Mesenchymal stem cell (in vitro differentiated cells and primary cell): ENCODE measurements around the gene RBFOX2.

Experiments used
- DNase-seq: peaks from one replicate; pipeline ENCODE4 v3.0.0-alpha.2; 2013
- H2AFZ ChIP-seq: one replicate; pipeline ENCODE4 v1.6.1; 2013; ENCODE audit warnings: low read depth, mild to moderate bottlenecking, control low read depth, inconsistent platforms, low read length, moderate library complexity
- H2AK5ac ChIP-seq: 2 replicates; pipeline ENCODE4 v1.6.1; 2013; ENCODE audit warnings: low read length, moderate library complexity, mild to moderate bottlenecking, inconsistent platforms; ENCODE audit not compliant: severe bottlenecking
- H2BK120ac ChIP-seq: one replicate; pipeline ENCODE4 v1.6.1; 2013; ENCODE audit warnings: low read depth, mild to moderate bottlenecking, inconsistent platforms, low read length, moderate library complexity
- H2BK12ac ChIP-seq, 2 experiments: one replicate each; pipeline ENCODE4 v1.6.1; 2013; ENCODE audit warnings: inconsistent platforms in 2 of 2, low read length in 2 of 2, mild to moderate bottlenecking in 2 of 2, moderate library complexity in 2 of 2, control low read depth in 1 of 2
- H2BK15ac ChIP-seq: one replicate; pipeline ENCODE4 v1.6.1; 2013; ENCODE audit warnings: mild to moderate bottlenecking, low read depth, inconsistent platforms; ENCODE audit not compliant: poor library complexity, severe bottlenecking
- H2BK5ac ChIP-seq: 2 replicates; pipeline ENCODE4 v1.6.1; 2013; ENCODE audit warnings: low read depth, mild to moderate bottlenecking, low read length, control low read depth, inconsistent platforms; ENCODE audit not compliant: poor library complexity, severe bottlenecking
- H3K14ac ChIP-seq, 2 experiments: one replicate each; pipeline ENCODE4 v1.6.1; 2013; ENCODE audit warnings: inconsistent platforms in 2 of 2, low read length in 2 of 2, control low read depth in 1 of 2, mild to moderate bottlenecking in 1 of 2, moderate library complexity in 1 of 2
- H3K18ac ChIP-seq, 2 experiments: one replicate each; pipeline ENCODE4 v1.6.1; 2013; ENCODE audit warnings: inconsistent platforms in 2 of 2, low read length in 2 of 2, control low read depth in 1 of 2, low read depth in 1 of 2, mild to moderate bottlenecking in 1 of 2
- H3K23ac ChIP-seq, 2 experiments: one replicate each; pipeline ENCODE4 v1.6.1; 2013; ENCODE audit warnings: inconsistent platforms in 2 of 2, low read length in 2 of 2, mild to moderate bottlenecking in 2 of 2, moderate library complexity in 2 of 2, control low read depth in 1 of 2
- H3K27ac ChIP-seq: 2 replicates; pipeline ENCODE4 v1.5.1; 2013; ENCODE audit warnings: mild to moderate bottlenecking, moderate library complexity, low read length, control low read depth, inconsistent platforms; ENCODE audit not compliant: poor library complexity, severe bottlenecking
- H3K27me3 ChIP-seq, 2 experiments: 2 replicates each; pipeline versions ENCODE4 v1.6.1 to v1.7.0; 2013; ENCODE audit warnings: low read length in 2 of 2, mild to moderate bottlenecking in 2 of 2, moderate library complexity in 2 of 2, control low read depth in 1 of 2, inconsistent platforms in 1 of 2; ENCODE audit not compliant: control insufficient read depth in 1 of 2, insufficient read depth in 1 of 2
- H3K36me3 ChIP-seq, 2 experiments: 2 replicates each; pipeline versions ENCODE4 v1.6.1 to v1.7.0; 2013; ENCODE audit warnings: low read length in 2 of 2, control low read depth in 1 of 2, inconsistent platforms in 1 of 2, low read depth in 1 of 2, mild to moderate bottlenecking in 1 of 2; ENCODE audit not compliant: insufficient read depth in 2 of 2, control insufficient read depth in 1 of 2
- H3K4ac ChIP-seq, 2 experiments: one replicate each; pipeline ENCODE4 v1.6.1; 2013; ENCODE audit warnings: inconsistent platforms in 2 of 2, low read length in 2 of 2, mild to moderate bottlenecking in 2 of 2, moderate library complexity in 2 of 2, control low read depth in 1 of 2, low read depth in 1 of 2
- H3K4me1 ChIP-seq: 2 replicates; pipeline ENCODE4 v1.6.1; 2013; ENCODE audit warnings: low read depth, low read length, control low read depth; ENCODE audit not compliant: control insufficient read depth, insufficient read depth
- H3K4me2 ChIP-seq: 2 replicates; pipeline ENCODE4 v1.6.1; 2013; ENCODE audit warnings: low read length, mild to moderate bottlenecking, inconsistent platforms; ENCODE audit not compliant: poor library complexity, severe bottlenecking
- H3K4me3 ChIP-seq, 2 experiments: 2 replicates each; pipeline versions ENCODE4 v1.5.1 to v1.7.0; 2013; ENCODE audit warnings: low read length in 2 of 2, mild to moderate bottlenecking in 2 of 2, control low read depth in 1 of 2, low read depth in 1 of 2; ENCODE audit not compliant: insufficient read depth in 1 of 2
- H3K79me1 ChIP-seq: replicated peaks from 2 replicates; pipeline ENCODE4 v1.6.1; 2013; ENCODE audit warnings: mild to moderate bottlenecking, control low read depth, low read length, inconsistent platforms; ENCODE audit not compliant: poor library complexity, severe bottlenecking
- H3K9ac ChIP-seq: 2 replicates; pipeline ENCODE4 v1.7.0; 2013; ENCODE audit warnings: mild to moderate bottlenecking, low read length, moderate library complexity
- H3K9me3 ChIP-seq: 2 replicates; pipeline ENCODE4 v1.7.0; 2013; ENCODE audit warnings: mild to moderate bottlenecking, low read length; ENCODE audit not compliant: control insufficient read depth
- H4K8ac ChIP-seq: one replicate; pipeline ENCODE4 v1.6.1; 2013; ENCODE audit warnings: inconsistent platforms, mild to moderate bottlenecking, low read length, moderate library complexity
- H4K91ac ChIP-seq: one replicate; pipeline ENCODE4 v1.6.1; 2013; ENCODE audit warnings: mild to moderate bottlenecking, low read length, inconsistent platforms
- WGBS: methylation state at CpG from one replicate; pipeline ENCODE4 v1.1.7; 2013; ENCODE audit warnings: mixed read lengths; 5-methylcytosine and 5-hydroxymethylcytosine counted together

Gene RBFOX2

GRCh38 chr22:35732116-35732515 is 296.5 kb downstream of the RBFOX2 start:
- Histone ChIP-seq H2AK5ac (no peak overlapping the region), H3K4me3 (no peak overlapping the region), H3K9me3 (no peaks in the 10 kb centered on the region), H2BK5ac (no peak overlapping the region), H3K27me3 (no peaks in the 10 kb centered on the region), H3K9ac (no peak overlapping the region), H2AFZ (no peak overlapping the region), H3K4ac (no peak overlapping the region), H3K14ac (no peak overlapping the region), H3K4me1 (peaks cover 7% of the 10 kb centered on the region), H4K91ac (no peak overlapping the region), H3K36me3 (peaks cover 17 to 18% of the 10 kb centered on the region in 2 experiments), H3K23ac (no peak overlapping the region), H4K8ac (no peak overlapping the region), H3K79me1 (no peaks in the 10 kb centered on the region), H2BK12ac (no peak overlapping the region), H2BK120ac (no peak overlapping the region), H3K27ac (no peak overlapping the region), H3K18ac (no peak overlapping the region), H3K4me2 (no peak overlapping the region), H2BK15ac (no peak overlapping the region)
- WGBS: 95% methylated on average over 9 of the region's 9 CpGs
- DNase-seq: no peak

- Histone ChIP-seq H4K91ac (no peak overlapping the region), H2BK120ac (no peak overlapping the region), H2AFZ (no peak overlapping the region), H3K14ac (no peak overlapping the region), H2BK12ac (no peak overlapping the region), H3K4me3 (no peak overlapping the region), H3K4me2 (no peak overlapping the region), H3K27me3 (no peaks in the 10 kb centered on the region), H3K9ac (no peak overlapping the region), H3K4me1 (peaks cover 7% of the 10 kb centered on the region), H3K27ac (no peak overlapping the region), H3K79me1 (no peaks in the 10 kb centered on the region), H3K9me3 (no peaks in the 10 kb centered on the region), H2BK5ac (no peak overlapping the region), H3K4ac (no peak overlapping the region), H3K36me3 (peaks cover 10 to 11% of the 10 kb centered on the region in 2 experiments), H2BK15ac (no peak overlapping the region), H2AK5ac (no peak overlapping the region), H3K23ac (no peak overlapping the region), H3K18ac (no peak overlapping the region), H4K8ac (no peak overlapping the region)
- WGBS: 78% methylated on average over 10 of the region's 10 CpGs
- DNase-seq: no peak
Measured at GRCh38 chr22:35731321-35731720, 297.3 kb downstream of the RBFOX2 start.

- H3K23ac ChIP-seq: no peak overlapping the region
- no CpG with 5 or more reads among the region's 2 CpGs for WGBS
Measured at GRCh38 chr22:35729309-35729698, 299.3 kb downstream of the RBFOX2 start.

DNA sequence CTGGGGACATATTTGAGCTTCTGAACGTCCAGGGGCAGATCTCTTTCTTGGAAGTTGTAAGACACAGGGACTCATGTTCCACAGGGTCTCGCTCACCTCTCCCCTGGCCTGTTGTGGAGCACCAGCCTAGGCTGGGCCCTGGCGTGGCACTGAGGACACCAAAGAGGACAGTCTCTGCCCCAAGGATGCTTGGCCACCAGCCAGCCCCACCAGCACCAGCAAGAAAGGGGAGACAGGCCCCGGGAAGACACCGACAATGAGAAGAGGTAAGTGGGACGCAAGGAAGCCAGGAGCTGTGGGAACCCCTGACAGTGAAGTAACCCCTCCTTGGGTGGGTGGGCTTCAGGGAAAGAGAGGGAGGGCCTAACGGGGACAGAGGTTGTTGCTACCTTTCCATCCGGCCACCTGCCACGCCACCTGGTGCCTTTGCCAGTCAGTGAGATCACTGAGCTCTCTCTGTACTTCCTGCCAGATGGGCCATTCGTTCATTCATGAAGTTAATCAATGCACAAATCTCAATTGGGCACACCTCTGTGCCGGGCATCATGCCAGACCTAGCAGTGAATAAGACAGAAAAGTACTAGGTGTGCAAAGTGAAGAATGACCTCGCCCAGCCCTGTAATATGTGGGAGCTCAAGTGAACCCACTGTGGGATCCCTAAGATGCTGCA is 299.9 kb downstream of the RBFOX2 start:
- Histone ChIP-seq H4K91ac (no peak overlapping the region), H3K4ac (no peak overlapping the region), H2BK5ac (no peak overlapping the region), H2AK5ac (no peak overlapping the region), H3K9me3 (no peaks in the 10 kb centered on the region), H3K14ac (no peak overlapping the region), H3K36me3 (peaks cover 0 to 3% of the 10 kb centered on the region in 2 experiments), H3K79me1 (no peaks in the 10 kb centered on the region), H3K9ac (no peak overlapping the region), H3K23ac (no peak overlapping the region), H3K18ac (no peak overlapping the region), H2AFZ (no peak overlapping the region), H3K27me3 (no peaks in the 10 kb centered on the region), H2BK12ac (no peak overlapping the region), H4K8ac (no peak overlapping the region), H3K4me1 (peaks cover 7% of the 10 kb centered on the region), H3K4me3 (no peak overlapping the region), H3K4me2 (no peak overlapping the region), H3K27ac (no peak overlapping the region), H2BK15ac (no peak overlapping the region), H2BK120ac (no peak overlapping the region)
- 90% methylated on average over 12 of the region's 12 CpGs for WGBS
- DNase-seq: no peak

More at GRCh38 chr22:35729309-35729698, 299.3 kb downstream of the RBFOX2 start:
- H3K79me1 ChIP-seq: no peaks in the 10 kb centered on the region
- peaks cover 0 to 3% of the 10 kb centered on the region in 2 experiments for H3K36me3 ChIP-seq
- no peak overlapping the region for H2BK120ac ChIP-seq
- no peaks in the 10 kb centered on the region for H3K9me3 ChIP-seq
- no peak overlapping the region for H3K4ac ChIP-seq
- H3K14ac ChIP-seq: no peak overlapping the region
- no peak overlapping the region for H2BK15ac ChIP-seq
- H3K27ac ChIP-seq: no peak overlapping the region
- H2BK5ac ChIP-seq: no peak overlapping the region
- H3K9ac ChIP-seq: no peak overlapping the region
- H3K4me1 ChIP-seq: peaks cover 7% of the 10 kb centered on the region
- H4K8ac ChIP-seq: no peak overlapping the region
- DNase-seq: no peak
- H3K27me3 ChIP-seq: no peaks in the 10 kb centered on the region
- H2BK12ac ChIP-seq: no peak overlapping the region
- H3K4me3 ChIP-seq: no peak overlapping the region
- no peak overlapping the region for H2AFZ ChIP-seq
- H3K4me2 ChIP-seq: no peak overlapping the region
- no peak overlapping the region for H2AK5ac ChIP-seq
- no peak overlapping the region for H4K91ac ChIP-seq
- no peak overlapping the region for H3K18ac ChIP-seq
